Testis (tissue), 3 donors: Measurements from ENCODE around the gene CD55. TPM values are rescaled to one million over a fixed set of nuclear protein-coding genes. Genes with fewer than 3 reads are reported as not detected.

Experiments used
- DNase-seq: peaks from one replicate; pipeline ENCODE4 v3.0.0-alpha.2; 2019
- H3K27ac ChIP-seq, 2 donors: fragments of 200-600 bp; sonication (generic); one replicate each; pipeline ENCODE4 v1.5.1; 2019
- H3K27me3 ChIP-seq: fragments of 200-600 bp; sonication (generic); one replicate; pipeline ENCODE4 v1.5.1; 2019
- H3K36me3 ChIP-seq: fragments of 200-600 bp; sonication (generic); one replicate; pipeline ENCODE4 v1.5.1; 2017; ENCODE audit warnings: low read depth; ENCODE audit errors: missing control alignments
- H3K4me1 ChIP-seq: fragments of 200-600 bp; sonication (generic); one replicate; pipeline ENCODE4 v1.5.1; 2019
- H3K4me3 ChIP-seq, 2 donors: fragments of 200-600 bp; sonication (generic); one replicate each; pipeline ENCODE4 v1.5.1; 2017 to 2019
- H3K9me3 ChIP-seq: fragments of 200-600 bp; sonication (generic); one replicate; pipeline ENCODE4 v1.5.1; 2017
- CTCF ChIP-seq, 3 experiments: fragments of 450-650 bp in 2 of 3; fragments of 200-600 bp in 1 of 3; sonication (generic) in 1 of 3; IDR thresholded peaks; one replicate each; pipeline ENCODE4 v1.5.1; 2016 to 2019; ENCODE audit warnings: antibody characterized with exemption in 3 of 3, mild to moderate bottlenecking in 2 of 3, moderate library complexity in 1 of 3
- POLR2A ChIP-seq: fragments of 450-650 bp; IDR thresholded peaks from one replicate; pipeline ENCODE4 v1.6.1; 2017; ENCODE audit warnings: antibody characterized with exemption, mild to moderate bottlenecking, moderate library complexity
- WGBS, 2 donors: methylation state at CpG; one replicate each; pipeline ENCODE4 v1.1.5; 2018; 5-methylcytosine and 5-hydroxymethylcytosine counted together
- intact Hi-C: fragments of 100-400 bp; cut with DNase I; formaldehyde crosslinking; loops from one replicate; pipeline ENCODE4 v1.15.1; 2023; ENCODE audit warnings: low total_unique reads
- polyA plus RNA-seq: library from polyadenylated mRNA; stranded (reverse); fragments of 350-450 nt; fragmentation: Illumina TruSeq; extraction: RNeasy Lipid Tissue Mini Kit (QIAGEN cat#74804); gene quantifications from one replicate; pipeline ENCODE4 v1.2.3, GENCODE V29; 2014; ENCODE audit warnings: low read depth, low replicate concordance; ENCODE audit not compliant: insufficient read depth
- total RNA-seq, 2 donors: library from RNA; depleted of rRNA; stranded (reverse); fragments of >200 nt; gene quantifications; one replicate each; pipeline ENCODE4 v1.2.3, GENCODE V29; 2016

The CD55 gene
- total and polyA plus RNA-seq, 3 donors from 2014 or later = 38.0 to 60.6 (median 45.7) TPM

DNA sequence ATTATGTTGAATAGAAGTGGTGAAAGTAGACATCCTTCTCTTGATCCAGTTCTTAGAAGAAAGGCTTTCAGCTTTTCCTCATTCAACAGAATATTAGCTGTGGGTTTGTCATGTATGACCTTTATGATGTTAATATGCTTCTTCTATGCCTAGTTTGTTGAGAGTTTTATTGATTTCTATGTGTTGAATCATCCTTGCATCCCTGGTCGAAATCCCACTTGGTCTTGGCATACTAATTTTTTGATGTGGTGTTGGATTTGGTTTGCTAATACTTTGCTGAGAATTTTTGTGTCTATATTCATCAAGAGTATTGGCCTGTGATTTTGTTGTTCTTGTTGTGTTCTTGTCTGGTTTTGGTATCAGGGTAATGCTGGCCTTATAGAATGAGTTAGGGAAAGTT lies 20.9 kb downstream of the CD55 start:
- 96 to 97% methylated on average over 1 of the region's 1 CpG for WGBS, 2 donors
- H3K4me3 ChIP-seq = no peak overlapping the region

GRCh38 chr1:207343675-207344074 lies 22.2 kb downstream of the CD55 start:
- no peaks in the 10 kb centered on the region for H3K9me3 ChIP-seq
- intact Hi-C loops = no loop called here
- no peaks in the 10 kb centered on the region for H3K36me3 ChIP-seq
- H3K4me1 ChIP-seq = no peaks in the 10 kb centered on the region
- no peak for DNase-seq
- TF ChIP-seq CTCF (IDR thresholded peaks at IDR 0.05) = no peak
- no peak for TF ChIP-seq POLR2A
- no peaks in the 10 kb centered on the region for H3K27me3 ChIP-seq
- H3K27ac ChIP-seq = no peak overlapping the region
- no peak overlapping the region for H3K4me3 ChIP-seq

More for the DNA sequence above, 20.9 kb downstream of the CD55 start:
- H3K9me3 ChIP-seq = no peaks in the 10 kb centered on the region
- no peaks in the 10 kb centered on the region for H3K36me3 ChIP-seq
- no peaks in the 10 kb centered on the region for H3K4me1 ChIP-seq
- intact Hi-C loops = no loop called here
- TF ChIP-seq CTCF (IDR thresholded peaks at IDR 0.05) = no peak
- no peak for TF ChIP-seq POLR2A
- H3K27ac ChIP-seq = no peak overlapping the region
- no peaks in the 10 kb centered on the region for H3K27me3 ChIP-seq
- no peak for DNase-seq

DNA sequence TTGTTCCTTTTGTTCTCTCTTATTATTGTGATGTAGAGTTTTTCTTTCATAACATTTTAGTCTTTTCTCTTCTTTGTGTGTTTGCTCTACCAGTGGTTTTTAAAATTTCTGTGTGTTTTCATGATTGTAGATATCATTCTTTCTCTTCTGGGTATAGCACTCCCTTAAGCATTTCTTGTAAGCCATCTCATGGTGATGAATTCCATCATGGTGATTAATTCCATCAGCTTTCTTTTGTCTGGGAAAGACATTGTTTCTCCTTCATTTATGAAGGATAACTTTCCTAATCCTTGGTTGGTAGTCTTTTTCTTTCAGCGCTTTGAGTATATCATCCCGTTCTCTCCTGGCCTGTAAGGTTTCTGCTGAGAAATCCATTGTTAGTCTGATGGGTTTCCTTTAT lies 22.7 kb downstream of the CD55 start:
- intact Hi-C loops = no loop called here
- no peak for TF ChIP-seq CTCF (IDR thresholded peaks at IDR 0.05)
- no peak for TF ChIP-seq POLR2A
- 91 to 96% methylated on average over 2 of the region's 2 CpGs for WGBS, 2 donors
- Histone ChIP-seq H3K27ac (no peak overlapping the region), H3K36me3 (no peaks in the 10 kb centered on the region), H3K4me1 (no peaks in the 10 kb centered on the region), H3K27me3 (no peaks in the 10 kb centered on the region), H3K4me3 (no peak overlapping the region), H3K9me3 (no peaks in the 10 kb centered on the region)
- no peak for DNase-seq

- TF ChIP-seq POLR2A (no peak), CTCF (IDR thresholded peaks at IDR 0.05) (no peak)
- Histone ChIP-seq H3K27me3 (no peaks in the 10 kb centered on the region), H3K4me3 (no peak overlapping the region), H3K27ac (no peak overlapping the region), H3K4me1 (no peaks in the 10 kb centered on the region), H3K36me3 (no peaks in the 10 kb centered on the region), H3K9me3 (no peaks in the 10 kb centered on the region)
- intact Hi-C loops = no loop called here
- WGBS, 2 donors = 74 to 85% methylated on average over 4 to 7 of the region's 7 CpGs
- no peak for DNase-seq
These were observed 24.4 kb downstream of the CD55 start for GRCh38 chr1:207345644-207346477.

GRCh38 chr1:207346513-207346912 lies 25.0 kb downstream of the CD55 start:
- TF ChIP-seq POLR2A (no peak), CTCF (IDR thresholded peaks at IDR 0.05) (no peak)
- H3K4me1 ChIP-seq = no peaks in the 10 kb centered on the region

More at GRCh38 chr1:207346513-207346912, 25.0 kb downstream of the CD55 start:
- H3K4me3 ChIP-seq = no peak overlapping the region
- no peaks in the 10 kb centered on the region for H3K9me3 ChIP-seq
- no peaks in the 10 kb centered on the region for H3K36me3 ChIP-seq
- 67 to 81% methylated on average over 2 to 3 of the region's 3 CpGs for WGBS, 2 donors
- no peaks in the 10 kb centered on the region for H3K27me3 ChIP-seq
- no peak for DNase-seq
- intact Hi-C loops = no loop called here
- no peak overlapping the region for H3K27ac ChIP-seq
